ENCODE results near the gene MBLAC1. TPM values are rescaled to one million over a fixed set of nuclear protein-coding genes. Genes with fewer than 3 reads are reported as not detected.

MBLAC1 gene
- total and polyA plus RNA-seq, 10 of the 15 experiments (the other 5 are each of a cell fraction or from before 2014, with no cell fraction given): 0.24 to 3.2 (median 1.8) TPM; not detected in 1

DNA sequence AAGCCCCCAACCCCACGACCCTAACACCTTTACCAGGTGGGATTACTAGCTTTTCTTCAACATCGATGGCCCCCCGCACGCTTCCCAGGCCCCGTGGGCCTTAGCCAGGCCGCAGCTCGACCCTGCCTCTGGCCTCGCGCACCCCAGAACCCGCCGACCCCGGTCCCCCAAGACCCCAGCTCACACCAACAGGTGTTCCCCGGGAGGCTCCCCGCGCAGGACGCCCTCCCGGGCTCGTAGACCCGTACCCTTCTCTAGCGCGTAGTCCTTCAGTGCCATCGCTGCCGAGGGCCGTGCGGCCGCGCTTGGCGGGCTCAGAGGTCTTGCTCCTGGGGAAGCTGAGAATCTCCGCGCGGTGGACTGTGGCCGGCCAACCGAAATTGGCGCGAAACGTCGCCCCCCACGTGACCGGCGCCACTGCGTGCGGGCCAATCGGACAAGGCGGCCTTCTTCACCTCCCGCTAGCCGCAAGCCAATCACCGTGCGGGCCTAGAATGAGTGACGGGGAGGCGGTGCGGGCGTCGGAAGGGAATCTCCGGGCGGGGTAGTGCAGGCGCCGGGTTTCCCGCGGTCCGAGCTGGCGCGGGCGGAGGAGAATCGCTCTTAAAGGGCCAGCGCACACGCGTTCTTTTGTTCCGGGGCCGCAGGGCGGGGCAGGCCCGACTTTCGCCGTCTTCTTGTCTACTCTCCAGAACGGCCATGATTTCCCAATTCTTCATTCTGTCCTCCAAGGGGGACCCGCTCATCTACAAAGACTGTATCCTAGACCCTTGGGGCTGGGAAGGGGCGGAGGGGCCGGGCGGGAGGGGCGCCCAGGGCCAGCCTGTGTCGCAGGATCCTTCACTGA, 25.5 kb upstream of the MBLAC1 start, which contains the start of the genes AP4M1 and MCM7 (continued):
- TF ChIP-seq ATF2 (IDR thresholded peaks at IDR 0.05; ENCODE audit: low read length) (no peak), SUPT20H (IDR thresholded peaks at IDR 0.05; ENCODE audit: borderline replicate concordance, control insufficient read depth, low read depth, low read length) (no peak), KDM1A (IDR thresholded peaks at IDR 0.05; ENCODE audit: borderline replicate concordance) (no peak), ZZZ3 (IDR thresholded peaks at IDR 0.05; ENCODE audit: control insufficient read depth, insufficient read length, low read depth) (no peak), FOS (IDR thresholded peaks at IDR 0.05; ENCODE audit: borderline replicate concordance, extremely low read depth, insufficient read length) (peak; percentile 14), ZNF217 (IDR thresholded peaks at IDR 0.05) (no peak), JUNB (IDR thresholded peaks at IDR 0.05) (no peak), FOXM1 (IDR thresholded peaks at IDR 0.05; ENCODE audit: low read depth, low read length) (no peak), SMARCA5 (IDR thresholded peaks at IDR 0.05) (no peak), HDGF (IDR thresholded peaks at IDR 0.05) (peak; percentile 73; the same call in 1 of the 2 replicates), CEBPB (IDR thresholded peaks at IDR 0.05; ENCODE audit: borderline replicate concordance in 1 of 2, low read depth in 2 of 2, low read length in 2 of 2) (no peak), POLR2AphosphoS2 (IDR thresholded peaks at IDR 0.05; ENCODE audit: low read depth, low read length) (no peak), SRF (IDR thresholded peaks at IDR 0.05; ENCODE audit: low read depth in 2 of 2, low read length in 2 of 2) (no peak), NFIC (IDR thresholded peaks at IDR 0.05; ENCODE audit: low read depth, low read length) (no peak), NFYB (IDR thresholded peaks at IDR 0.05; ENCODE audit: insufficient read depth, low read depth, low read length) (peak; percentile 94), MTA3 (IDR thresholded peaks at IDR 0.05; ENCODE audit: borderline replicate concordance, low read length) (no peak), NFXL1 (IDR thresholded peaks at IDR 0.05; ENCODE audit: borderline replicate concordance) (no peak), TAF1 (IDR thresholded peaks at IDR 0.05; ENCODE audit: borderline replicate concordance, low read depth, low read length) (peak; percentile 44; the same call in 1 of the 2 replicates), RAD51 (IDR thresholded peaks at IDR 0.05) (peak; percentile 96)
- TF ChIP-seq, protein P1, sequence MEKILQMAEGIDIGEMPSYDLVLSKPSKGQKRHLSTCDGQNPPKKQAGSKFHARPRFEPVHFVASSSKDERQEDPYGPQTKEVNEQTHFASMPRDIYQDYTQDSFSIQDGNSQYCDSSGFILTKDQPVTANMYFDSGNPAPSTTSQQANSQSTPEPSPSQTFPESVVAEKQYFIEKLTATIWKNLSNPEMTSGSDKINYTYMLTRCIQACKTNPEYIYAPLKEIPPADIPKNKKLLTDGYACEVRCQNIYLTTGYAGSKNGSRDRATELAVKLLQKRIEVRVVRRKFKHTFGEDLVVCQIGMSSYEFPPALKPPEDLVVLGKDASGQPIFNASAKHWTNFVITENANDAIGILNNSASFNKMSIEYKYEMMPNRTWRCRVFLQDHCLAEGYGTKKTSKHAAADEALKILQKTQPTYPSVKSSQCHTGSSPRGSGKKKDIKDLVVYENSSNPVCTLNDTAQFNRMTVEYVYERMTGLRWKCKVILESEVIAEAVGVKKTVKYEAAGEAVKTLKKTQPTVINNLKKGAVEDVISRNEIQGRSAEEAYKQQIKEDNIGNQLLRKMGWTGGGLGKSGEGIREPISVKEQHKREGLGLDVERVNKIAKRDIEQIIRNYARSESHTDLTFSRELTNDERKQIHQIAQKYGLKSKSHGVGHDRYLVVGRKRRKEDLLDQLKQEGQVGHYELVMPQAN (conservative IDR thresholded peaks at IDR 0.05): peak; percentile 99
- TF ChIP-seq, protein P2, sequence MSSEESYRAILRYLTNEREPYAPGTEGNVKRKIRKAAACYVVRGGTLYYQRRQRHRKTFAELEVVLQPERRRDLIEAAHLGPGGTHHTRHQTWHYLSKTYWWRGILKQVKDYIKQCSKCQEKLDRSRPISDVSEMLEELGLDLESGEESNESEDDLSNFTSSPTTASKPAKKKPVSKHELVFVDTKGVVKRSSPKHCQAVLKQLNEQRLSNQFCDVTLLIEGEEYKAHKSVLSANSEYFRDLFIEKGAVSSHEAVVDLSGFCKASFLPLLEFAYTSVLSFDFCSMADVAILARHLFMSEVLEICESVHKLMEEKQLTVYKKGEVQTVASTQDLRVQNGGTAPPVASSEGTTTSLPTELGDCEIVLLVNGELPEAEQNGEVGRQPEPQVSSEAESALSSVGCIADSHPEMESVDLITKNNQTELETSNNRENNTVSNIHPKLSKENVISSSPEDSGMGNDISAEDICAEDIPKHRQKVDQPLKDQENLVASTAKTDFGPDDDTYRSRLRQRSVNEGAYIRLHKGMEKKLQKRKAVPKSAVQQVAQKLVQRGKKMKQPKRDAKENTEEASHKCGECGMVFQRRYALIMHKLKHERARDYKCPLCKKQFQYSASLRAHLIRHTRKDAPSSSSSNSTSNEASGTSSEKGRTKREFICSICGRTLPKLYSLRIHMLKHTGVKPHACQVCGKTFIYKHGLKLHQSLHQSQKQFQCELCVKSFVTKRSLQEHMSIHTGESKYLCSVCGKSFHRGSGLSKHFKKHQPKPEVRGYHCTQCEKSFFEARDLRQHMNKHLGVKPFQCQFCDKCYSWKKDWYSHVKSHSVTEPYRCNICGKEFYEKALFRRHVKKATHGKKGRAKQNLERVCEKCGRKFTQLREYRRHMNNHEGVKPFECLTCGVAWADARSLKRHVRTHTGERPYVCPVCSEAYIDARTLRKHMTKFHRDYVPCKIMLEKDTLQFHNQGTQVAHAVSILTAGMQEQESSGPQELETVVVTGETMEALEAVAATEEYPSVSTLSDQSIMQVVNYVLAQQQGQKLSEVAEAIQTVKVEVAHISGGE (CRISPR knock-in tag; IDR thresholded peaks at IDR 0.05): no peak
- TF ChIP-seq, protein P3, sequence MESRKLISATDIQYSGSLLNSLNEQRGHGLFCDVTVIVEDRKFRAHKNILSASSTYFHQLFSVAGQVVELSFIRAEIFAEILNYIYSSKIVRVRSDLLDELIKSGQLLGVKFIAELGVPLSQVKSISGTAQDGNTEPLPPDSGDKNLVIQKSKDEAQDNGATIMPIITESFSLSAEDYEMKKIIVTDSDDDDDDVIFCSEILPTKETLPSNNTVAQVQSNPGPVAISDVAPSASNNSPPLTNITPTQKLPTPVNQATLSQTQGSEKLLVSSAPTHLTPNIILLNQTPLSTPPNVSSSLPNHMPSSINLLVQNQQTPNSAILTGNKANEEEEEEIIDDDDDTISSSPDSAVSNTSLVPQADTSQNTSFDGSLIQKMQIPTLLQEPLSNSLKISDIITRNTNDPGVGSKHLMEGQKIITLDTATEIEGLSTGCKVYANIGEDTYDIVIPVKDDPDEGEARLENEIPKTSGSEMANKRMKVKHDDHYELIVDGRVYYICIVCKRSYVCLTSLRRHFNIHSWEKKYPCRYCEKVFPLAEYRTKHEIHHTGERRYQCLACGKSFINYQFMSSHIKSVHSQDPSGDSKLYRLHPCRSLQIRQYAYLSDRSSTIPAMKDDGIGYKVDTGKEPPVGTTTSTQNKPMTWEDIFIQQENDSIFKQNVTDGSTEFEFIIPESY (IDR thresholded peaks at IDR 0.05): no peak

Measured in GM12878 (cell line).